HepG2 (cell line): ENCODE results near the gene BYSL. TPM values are rescaled to one million over a fixed set of nuclear protein-coding genes. Genes with fewer than 3 reads are reported as not detected.

Source experiments
- ATF7 ChIP-seq, 2 experiments: fragments of 450-650 bp in 1 of 2; sonication (generic) in 1 of 2; formaldehyde crosslinking in 1 of 2; IDR thresholded peaks; 2 replicates each; pipeline versions ENCODE4 v1.4.0 to v1.6.1; 2016 to 2020; ENCODE audit warnings: antibody characterized with exemption in 1 of 2, mild to moderate bottlenecking in 1 of 2, missing genetic modification reagents in 1 of 2
- RAD51 ChIP-seq: fragments of 450-650 bp; IDR thresholded peaks from 2 replicates; pipeline ENCODE4 v1.6.1; 2016; ENCODE audit warnings: borderline replicate concordance
- SPEN ChIP-seq: sonication (generic); formaldehyde crosslinking; IDR thresholded peaks from 2 replicates; pipeline ENCODE4 v1.5.1; 2020; ENCODE audit warnings: low read depth, mild to moderate bottlenecking, missing genetic modification reagents
- polyA plus RNA-seq, 8 experiments: library from polyadenylated mRNA; depleted of rRNA in 3 of 8; stranded (reverse) in 7 of 8; unstranded in 1 of 8; fragments of >200 nt; fragmentation: Illumina TruSeq in 4 of 8; extraction: Trizol in 4 of 8; gene quantifications; 2 replicates each; pipeline versions ENCODE4 v1.2.1 to v1.2.3, GENCODE V29; 2011 to 2016; ENCODE audit warnings: low read depth in 4 of 8, missing spikeins in 1 of 8, mixed read lengths in 1 of 8; ENCODE audit not compliant: insufficient read depth in 1 of 8
- total RNA-seq, 5 experiments: library from RNA; depleted of rRNA; stranded (reverse); fragments of >200 nt; fragmentation: Illumina TruSeq; extraction: Trizol; gene quantifications; 2 replicates each; pipeline ENCODE4 v1.2.3, GENCODE V29; 2016; ENCODE audit warnings: low read depth in 1 of 5
- TF ChIP-seq, protein P1 (sequence below): sonication (generic); formaldehyde crosslinking; IDR thresholded peaks from 2 replicates; pipeline ENCODE4 v1.5.1; 2020; ENCODE audit warnings: missing genetic modification reagents, mild to moderate bottlenecking, borderline replicate concordance
- TF ChIP-seq, protein P2 (sequence below): sonication (generic); formaldehyde crosslinking; IDR thresholded peaks from 2 replicates; pipeline ENCODE4 v1.4.0; 2020; ENCODE audit warnings: missing genetic modification reagents, borderline replicate concordance

The BYSL gene
- total and polyA plus RNA-seq, 2 of the 13 experiments (the other 11 are each of a cell fraction or from before 2014, with no cell fraction given): 27.9 to 28.6 TPM

DNA sequence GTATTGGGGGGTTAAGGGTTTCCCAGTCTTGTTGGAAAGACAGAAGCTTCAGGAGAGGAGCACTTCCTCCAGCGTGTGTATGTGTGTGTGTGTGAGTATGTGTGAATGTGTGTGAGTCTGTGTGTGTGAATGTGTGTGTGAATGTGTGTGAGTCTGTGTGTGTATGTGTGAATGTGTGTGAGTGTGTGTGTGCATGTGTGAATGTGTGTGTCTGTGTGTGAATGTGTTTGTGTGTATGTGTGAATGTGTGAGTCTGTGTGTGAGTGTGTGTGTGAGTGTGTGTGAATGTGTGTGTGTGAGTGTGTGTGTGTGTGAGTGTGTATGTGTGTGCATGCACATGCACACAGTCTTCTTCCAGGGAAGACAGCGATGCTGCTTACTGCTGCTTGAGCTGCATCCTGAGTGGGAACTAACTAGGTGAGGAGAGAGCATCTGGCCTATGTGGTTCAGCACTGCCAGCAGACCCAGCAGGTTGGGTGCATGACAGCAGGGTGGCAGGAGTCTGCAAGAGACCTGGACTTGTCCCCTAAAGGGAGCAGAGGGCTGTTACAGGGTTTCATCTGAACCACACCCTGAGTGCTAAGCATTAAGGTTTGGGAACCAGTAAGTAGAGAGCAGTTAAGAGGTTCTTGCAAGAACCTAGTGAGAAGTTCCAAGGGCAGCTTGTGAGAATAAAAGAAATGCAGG lies 43.0 kb downstream of the BYSL start (continued):
- TF ChIP-seq, protein P1, sequence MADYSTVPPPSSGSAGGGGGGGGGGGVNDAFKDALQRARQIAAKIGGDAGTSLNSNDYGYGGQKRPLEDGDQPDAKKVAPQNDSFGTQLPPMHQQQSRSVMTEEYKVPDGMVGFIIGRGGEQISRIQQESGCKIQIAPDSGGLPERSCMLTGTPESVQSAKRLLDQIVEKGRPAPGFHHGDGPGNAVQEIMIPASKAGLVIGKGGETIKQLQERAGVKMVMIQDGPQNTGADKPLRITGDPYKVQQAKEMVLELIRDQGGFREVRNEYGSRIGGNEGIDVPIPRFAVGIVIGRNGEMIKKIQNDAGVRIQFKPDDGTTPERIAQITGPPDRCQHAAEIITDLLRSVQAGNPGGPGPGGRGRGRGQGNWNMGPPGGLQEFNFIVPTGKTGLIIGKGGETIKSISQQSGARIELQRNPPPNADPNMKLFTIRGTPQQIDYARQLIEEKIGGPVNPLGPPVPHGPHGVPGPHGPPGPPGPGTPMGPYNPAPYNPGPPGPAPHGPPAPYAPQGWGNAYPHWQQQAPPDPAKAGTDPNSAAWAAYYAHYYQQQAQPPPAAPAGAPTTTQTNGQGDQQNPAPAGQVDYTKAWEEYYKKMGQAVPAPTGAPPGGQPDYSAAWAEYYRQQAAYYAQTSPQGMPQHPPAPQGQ (CRISPR knock-in tag): no peak
- TF ChIP-seq, protein P2, sequence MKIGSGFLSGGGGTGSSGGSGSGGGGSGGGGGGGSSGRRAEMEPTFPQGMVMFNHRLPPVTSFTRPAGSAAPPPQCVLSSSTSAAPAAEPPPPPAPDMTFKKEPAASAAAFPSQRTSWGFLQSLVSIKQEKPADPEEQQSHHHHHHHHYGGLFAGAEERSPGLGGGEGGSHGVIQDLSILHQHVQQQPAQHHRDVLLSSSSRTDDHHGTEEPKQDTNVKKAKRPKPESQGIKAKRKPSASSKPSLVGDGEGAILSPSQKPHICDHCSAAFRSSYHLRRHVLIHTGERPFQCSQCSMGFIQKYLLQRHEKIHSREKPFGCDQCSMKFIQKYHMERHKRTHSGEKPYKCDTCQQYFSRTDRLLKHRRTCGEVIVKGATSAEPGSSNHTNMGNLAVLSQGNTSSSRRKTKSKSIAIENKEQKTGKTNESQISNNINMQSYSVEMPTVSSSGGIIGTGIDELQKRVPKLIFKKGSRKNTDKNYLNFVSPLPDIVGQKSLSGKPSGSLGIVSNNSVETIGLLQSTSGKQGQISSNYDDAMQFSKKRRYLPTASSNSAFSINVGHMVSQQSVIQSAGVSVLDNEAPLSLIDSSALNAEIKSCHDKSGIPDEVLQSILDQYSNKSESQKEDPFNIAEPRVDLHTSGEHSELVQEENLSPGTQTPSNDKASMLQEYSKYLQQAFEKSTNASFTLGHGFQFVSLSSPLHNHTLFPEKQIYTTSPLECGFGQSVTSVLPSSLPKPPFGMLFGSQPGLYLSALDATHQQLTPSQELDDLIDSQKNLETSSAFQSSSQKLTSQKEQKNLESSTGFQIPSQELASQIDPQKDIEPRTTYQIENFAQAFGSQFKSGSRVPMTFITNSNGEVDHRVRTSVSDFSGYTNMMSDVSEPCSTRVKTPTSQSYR: no peak
- TF ChIP-seq ATF7 (IDR thresholded peaks at IDR 0.05) (peak; percentile 15; the same call in 1 of the 2 replicates), ATF7 (CRISPR knock-in tag; IDR thresholded peaks at IDR 0.05) (no peak), RAD51 (0 out of 2 replicates have a peak, but pooled peaks have one; percentile 10), SPEN (CRISPR knock-in tag) (no peak)
